Smooth muscle cell (in vitro differentiated cells): ENCODE results near the gene GSTA5. TPM values are rescaled to one million over a fixed set of nuclear protein-coding genes. Genes with fewer than 3 reads are reported as not detected.
A peak's percentile ranks its signal among the peaks of the same experiment; 100 is the strongest.
"Not testable (repeated sequence)": the region's sequence is repeated elsewhere in the genome, so short reads cannot be mapped to it uniquely, and the experiment has no call there.

ENCODE experiments used
- DNase-seq: peaks from one replicate; lab custom pipeline; 2025; ENCODE audit not compliant: unreplicated experiment; lab: John Stamatoyannopoulos, UW
- H2AFZ ChIP-seq: fragments of 200-600 bp; sonication (generic); 2 replicates; pipeline ENCODE4 v1.6.0; 2016; ENCODE audit warnings: antibody characterized with exemption, low read depth, mild to moderate bottlenecking
- H3F3A ChIP-seq: fragments of 200-600 bp; sonication (generic); 2 replicates; pipeline ENCODE4 v1.6.0; 2017; ENCODE audit warnings: antibody characterized with exemption, low read depth
- H3K27ac ChIP-seq: fragments of 200-600 bp; sonication (generic); 2 replicates; pipeline ENCODE4 v1.5.1; 2016; ENCODE audit warnings: low read depth, mild to moderate bottlenecking
- H3K27me3 ChIP-seq: fragments of 200-600 bp; sonication (generic); 2 replicates; pipeline ENCODE4 v1.6.1; 2016; ENCODE audit warnings: low read depth, mild to moderate bottlenecking
- H3K36me3 ChIP-seq: fragments of 200-600 bp; sonication (generic); 2 replicates; pipeline ENCODE4 v1.5.1; 2016; ENCODE audit warnings: low read depth
- H3K4me1 ChIP-seq: fragments of 200-600 bp; sonication (generic); 2 replicates; pipeline ENCODE4 v1.5.1; 2016; ENCODE audit warnings: low read depth
- H3K4me2 ChIP-seq: fragments of 200-600 bp; sonication (generic); 2 replicates; pipeline ENCODE4 v1.6.0; 2016; ENCODE audit warnings: mild to moderate bottlenecking
- H3K4me3 ChIP-seq: fragments of 200-600 bp; sonication (generic); 2 replicates; pipeline ENCODE4 v1.5.1; 2016; ENCODE audit warnings: mild to moderate bottlenecking
- H3K79me2 ChIP-seq: fragments of 200-600 bp; sonication (generic); 2 replicates; pipeline ENCODE4 v1.6.0; 2016; ENCODE audit warnings: low read depth, mild to moderate bottlenecking
- H3K9ac ChIP-seq: fragments of 200-600 bp; sonication (generic); 2 replicates; pipeline ENCODE4 v1.6.0; 2016; ENCODE audit warnings: low read depth
- H3K9me3 ChIP-seq: fragments of 200-600 bp; sonication (generic); replicated peaks from 2 replicates; pipeline ENCODE4 v1.5.1; 2016; ENCODE audit warnings: low read depth
- H4K20me1 ChIP-seq: fragments of 200-600 bp; sonication (generic); 2 replicates; pipeline ENCODE4 v1.6.0; 2016; ENCODE audit warnings: low read depth
- WGBS: methylation state at CpG from one replicate; pipeline ENCODE4 v1.1.7; 2016; ENCODE audit warnings: low lambda C conversion rate; 5-methylcytosine and 5-hydroxymethylcytosine counted together
- polyA plus RNA-seq: library from polyadenylated mRNA; unstranded; fragments of >200 nt; fragmentation: Nextera tagmentation; extraction: Ambion mirVana; gene quantifications from 2 replicates; pipeline ENCODE4 v1.2.1, GENCODE V29; 2016
- total RNA-seq: library from RNA; depleted of rRNA; stranded (reverse); fragments of >200 nt; gene quantifications from 2 replicates; pipeline ENCODE4 v1.2.3, GENCODE V29; 2014
- TF ChIP-seq, protein P1 (sequence below): fragments of 200-600 bp; sonication (generic); IDR thresholded peaks from 2 replicates; pipeline ENCODE4 v1.5.1; 2017; ENCODE audit warnings: borderline replicate concordance, mild to moderate bottlenecking, antibody characterized with exemption; ENCODE audit not compliant: insufficient read depth, poor library complexity, severe bottlenecking

Gene GSTA5
- total and polyA plus RNA-seq, 2 experiments from 2014 or later = not detected

DNA sequence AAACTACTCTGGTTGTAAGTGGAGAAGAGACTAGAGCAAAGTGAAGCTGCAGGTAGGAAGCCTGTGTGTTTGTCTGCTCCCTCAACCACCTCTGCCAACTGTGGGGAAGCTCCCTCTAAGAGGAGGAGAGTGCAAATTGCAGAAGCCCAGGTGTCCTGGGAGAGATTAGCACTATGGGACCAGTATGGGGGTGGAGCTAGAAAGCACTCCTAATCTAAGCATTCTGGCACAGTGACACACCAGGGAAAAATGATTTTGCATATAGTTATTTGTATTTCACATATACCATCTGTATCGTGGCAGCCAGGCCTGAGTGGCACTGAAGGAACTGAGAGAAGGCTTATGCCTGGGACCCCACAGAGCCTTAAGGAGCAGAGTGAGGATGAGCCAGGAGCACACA, 49.8 kb downstream of the GSTA5 start:
- Histone ChIP-seq H4K20me1 (no peaks in the 10 kb centered on the region), H3K79me2 (no peaks in the 10 kb centered on the region), H3K27ac (peak overlapping the region; percentile 74), H3K4me1 (no peaks in the 10 kb centered on the region), H3K4me2 (no peak overlapping the region), H2AFZ (no peak overlapping the region), H3K9me3 (no peaks in the 10 kb centered on the region), H3K27me3 (no peaks in the 10 kb centered on the region), H3K36me3 (no peaks in the 10 kb centered on the region), H3F3A (no peaks in the 10 kb centered on the region), H3K4me3 (no peak overlapping the region), H3K9ac (no peak overlapping the region)
- WGBS = no CpG with 5 or more reads among the region's 1 CpG
- TF ChIP-seq, protein P1, sequence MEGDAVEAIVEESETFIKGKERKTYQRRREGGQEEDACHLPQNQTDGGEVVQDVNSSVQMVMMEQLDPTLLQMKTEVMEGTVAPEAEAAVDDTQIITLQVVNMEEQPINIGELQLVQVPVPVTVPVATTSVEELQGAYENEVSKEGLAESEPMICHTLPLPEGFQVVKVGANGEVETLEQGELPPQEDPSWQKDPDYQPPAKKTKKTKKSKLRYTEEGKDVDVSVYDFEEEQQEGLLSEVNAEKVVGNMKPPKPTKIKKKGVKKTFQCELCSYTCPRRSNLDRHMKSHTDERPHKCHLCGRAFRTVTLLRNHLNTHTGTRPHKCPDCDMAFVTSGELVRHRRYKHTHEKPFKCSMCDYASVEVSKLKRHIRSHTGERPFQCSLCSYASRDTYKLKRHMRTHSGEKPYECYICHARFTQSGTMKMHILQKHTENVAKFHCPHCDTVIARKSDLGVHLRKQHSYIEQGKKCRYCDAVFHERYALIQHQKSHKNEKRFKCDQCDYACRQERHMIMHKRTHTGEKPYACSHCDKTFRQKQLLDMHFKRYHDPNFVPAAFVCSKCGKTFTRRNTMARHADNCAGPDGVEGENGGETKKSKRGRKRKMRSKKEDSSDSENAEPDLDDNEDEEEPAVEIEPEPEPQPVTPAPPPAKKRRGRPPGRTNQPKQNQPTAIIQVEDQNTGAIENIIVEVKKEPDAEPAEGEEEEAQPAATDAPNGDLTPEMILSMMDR = no peak
- DNase-seq = no peak

DNA sequence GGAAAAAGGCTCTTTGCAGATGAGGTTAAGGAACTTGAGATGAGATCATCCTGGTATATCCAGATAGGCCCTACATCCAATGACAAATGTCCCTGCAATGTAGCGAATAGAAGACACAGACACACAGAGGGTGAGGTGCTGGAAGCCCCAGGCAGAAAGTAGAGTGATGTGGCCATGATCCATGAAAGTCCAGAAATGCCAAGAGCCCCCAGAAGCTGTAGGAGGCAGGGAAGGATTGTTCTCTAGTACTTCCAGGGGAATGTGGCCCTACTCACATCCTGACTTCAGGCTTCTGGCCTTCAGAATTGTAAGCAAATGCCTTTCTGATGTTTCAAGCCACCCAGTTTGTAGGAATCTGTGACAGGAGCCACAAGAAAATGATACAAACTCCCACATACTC, 51.0 kb downstream of the GSTA5 start:
- peak overlapping the region; percentile 37 for H3K4me2 ChIP-seq
- DNase-seq = not testable (repeated sequence)
- WGBS = 46% methylated on average over 1 of the region's 1 CpG

DNA sequence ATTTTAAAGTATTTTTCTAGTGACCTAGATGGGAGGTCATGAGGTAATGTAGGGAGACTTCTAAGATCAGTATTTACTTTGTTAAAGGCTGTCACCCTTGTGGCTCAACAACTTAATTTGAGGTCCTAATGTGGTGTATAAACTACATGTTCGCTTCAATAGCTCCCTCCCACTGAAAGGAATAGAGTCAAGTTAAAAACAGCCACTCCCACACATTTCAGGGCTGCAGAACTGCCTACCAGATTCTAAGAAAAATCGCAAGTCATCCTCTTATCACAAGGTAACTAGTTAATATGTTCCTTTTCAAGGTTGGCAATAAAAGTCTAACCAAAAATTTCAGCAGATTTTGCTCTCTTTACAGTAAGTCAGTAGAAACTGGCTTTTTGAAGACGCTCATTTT, 52.1 kb downstream of the GSTA5 start:
- Histone ChIP-seq H3K4me3 (no peak overlapping the region), H3K79me2 (no peaks in the 10 kb centered on the region), H2AFZ (no peak overlapping the region), H3K36me3 (no peaks in the 10 kb centered on the region), H3K27me3 (no peaks in the 10 kb centered on the region), H3K9me3 (no peaks in the 10 kb centered on the region), H3K4me1 (no peaks in the 10 kb centered on the region), H3K27ac (peak overlapping the region; percentile 74), H3K9ac (no peak overlapping the region), H3F3A (no peaks in the 10 kb centered on the region), H3K4me2 (peak overlapping the region; percentile 21), H4K20me1 (no peaks in the 10 kb centered on the region)
- no peak for DNase-seq
- WGBS = 33% methylated on average over 3 of the region's 3 CpGs
- TF ChIP-seq, protein P1 = no peak

More for the DNA sequence above, 51.0 kb downstream of the GSTA5 start:
- not testable (repeated sequence) for H3K79me2 ChIP-seq, H3K9ac ChIP-seq, H3K4me1 ChIP-seq, H3K36me3 ChIP-seq, H3K9me3 ChIP-seq, H3F3A ChIP-seq, H4K20me1 ChIP-seq, H2AFZ ChIP-seq, H3K4me3 ChIP-seq, H3K27me3 ChIP-seq
- H3K27ac ChIP-seq = peak overlapping the region; percentile 74

DNA sequence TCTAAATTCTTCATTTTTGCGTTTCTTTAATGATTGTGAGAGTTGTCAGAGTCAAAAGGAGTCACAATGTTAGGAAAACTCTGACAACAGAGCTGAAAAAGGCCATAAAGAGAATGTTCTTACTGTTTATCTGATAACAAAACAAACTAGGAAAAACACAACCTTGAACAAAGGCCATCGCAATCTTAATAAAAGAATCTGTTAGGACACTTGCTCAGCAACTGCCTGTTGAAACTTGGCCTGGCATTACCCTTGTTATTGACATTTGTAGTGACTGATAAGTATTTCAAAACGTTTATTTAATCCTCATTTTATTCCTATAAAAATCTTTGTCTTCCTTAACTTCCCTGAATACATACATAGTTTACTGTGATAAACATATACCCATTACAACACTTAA, 52.7 kb downstream of the GSTA5 start:
- Histone ChIP-seq H3K4me2 (peak overlapping the region; percentile 21), H3K27me3 (no peaks in the 10 kb centered on the region)
- 67% methylated on average over 3 of the region's 3 CpGs for WGBS

More for the DNA sequence above, 52.7 kb downstream of the GSTA5 start:
- H3K36me3 ChIP-seq = no peaks in the 10 kb centered on the region
- H2AFZ ChIP-seq = peak overlapping the region; percentile 6
- H3K4me3 ChIP-seq = no peak overlapping the region
- no peak overlapping the region for H3K9ac ChIP-seq
- no peaks in the 10 kb centered on the region for H4K20me1 ChIP-seq
- H3K79me2 ChIP-seq = no peaks in the 10 kb centered on the region
- peak overlapping the region; percentile 74 for H3K27ac ChIP-seq
- H3K4me1 ChIP-seq = no peaks in the 10 kb centered on the region
- TF ChIP-seq, protein P1 = no peak
- DNase-seq = no peak
- no peaks in the 10 kb centered on the region for H3K9me3 ChIP-seq
- no peaks in the 10 kb centered on the region for H3F3A ChIP-seq
